ENCODE results near the gene TNFSF15.

TNFSF15 gene

DNA sequence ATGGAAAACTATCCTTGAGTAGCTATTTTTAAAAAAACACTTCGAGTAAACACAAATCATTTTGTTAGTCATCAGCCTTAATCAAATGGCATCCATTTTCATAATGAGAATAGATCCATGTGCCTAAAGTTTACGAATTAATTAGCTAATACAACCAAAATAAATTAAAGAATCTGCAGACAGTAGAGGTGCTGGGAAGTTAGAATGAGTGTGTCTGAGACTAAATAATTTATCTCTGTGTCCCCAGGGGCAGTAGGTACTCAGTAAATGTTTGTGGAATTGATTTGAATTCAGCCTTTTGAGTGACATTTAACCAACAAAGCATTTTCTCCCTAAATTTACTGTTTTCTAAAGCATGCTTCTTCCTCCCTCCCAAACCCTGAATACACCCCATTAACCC lies 18.6 kb downstream of the TNFSF15 start:
- no peak for DNase-seq

DNA sequence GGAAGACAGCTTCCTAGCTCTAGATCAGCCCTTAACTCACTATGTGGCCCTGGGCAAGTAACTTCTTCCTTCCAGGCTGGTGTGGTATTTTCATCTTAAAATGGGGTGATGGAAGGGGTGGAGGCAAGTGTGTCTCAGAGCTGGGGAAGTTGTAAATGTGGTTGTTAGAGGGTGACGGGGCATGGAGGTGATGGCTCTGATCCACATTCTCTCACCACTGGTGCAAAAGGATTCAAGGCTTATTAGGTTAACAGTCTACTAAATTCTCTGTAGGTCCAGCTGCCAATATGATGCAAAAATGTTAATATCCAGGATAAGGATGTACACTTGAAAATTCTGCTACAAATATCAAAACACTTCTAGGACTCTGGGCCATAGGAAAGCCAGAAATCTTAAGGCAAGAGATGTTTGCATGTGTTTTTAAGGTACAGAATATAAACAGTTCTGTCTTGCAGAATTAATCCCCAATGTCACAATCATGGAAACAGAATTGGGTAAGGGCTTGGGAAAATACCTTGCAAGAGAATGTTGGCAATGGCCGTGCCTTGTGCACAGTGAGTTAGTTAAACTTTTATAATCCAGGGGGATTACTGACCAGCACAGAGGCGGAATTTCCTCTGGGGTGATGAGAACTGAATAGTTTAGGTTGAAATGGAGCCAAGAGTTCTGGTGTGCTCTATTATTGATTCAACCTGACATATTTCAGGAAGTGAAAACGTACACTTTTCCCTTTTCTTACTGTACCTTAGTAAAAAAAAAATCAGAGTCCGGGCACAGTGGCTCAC lies 19.8 kb downstream of the TNFSF15 start:
- no peak for DNase-seq

DNA sequence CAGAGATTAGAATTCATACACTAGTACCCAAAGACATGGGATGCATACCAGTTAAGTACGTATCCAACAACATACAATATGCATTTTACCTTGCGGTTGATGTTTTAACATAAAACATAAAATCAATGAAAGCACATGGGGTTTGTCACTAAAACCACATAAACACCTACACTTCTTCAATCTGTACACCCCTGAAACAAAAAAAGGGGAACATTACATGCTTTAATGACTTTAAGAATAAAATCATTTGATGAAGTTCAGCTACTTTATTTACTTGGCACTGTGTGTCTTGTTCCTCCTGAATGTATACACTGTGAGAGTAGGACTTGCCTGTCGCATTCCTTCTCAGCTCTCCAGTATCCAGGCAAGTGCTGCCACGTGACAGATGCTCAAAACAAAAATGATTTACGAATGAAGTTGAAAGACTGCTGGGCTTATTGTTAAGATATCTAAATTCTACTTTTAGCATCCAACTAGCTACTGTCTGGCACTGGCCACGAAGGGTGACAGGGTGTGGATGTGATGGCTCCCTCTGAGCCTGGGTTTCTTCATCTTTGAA lies 21.0 kb downstream of the TNFSF15 start:
- DNase-seq: no peak

DNA sequence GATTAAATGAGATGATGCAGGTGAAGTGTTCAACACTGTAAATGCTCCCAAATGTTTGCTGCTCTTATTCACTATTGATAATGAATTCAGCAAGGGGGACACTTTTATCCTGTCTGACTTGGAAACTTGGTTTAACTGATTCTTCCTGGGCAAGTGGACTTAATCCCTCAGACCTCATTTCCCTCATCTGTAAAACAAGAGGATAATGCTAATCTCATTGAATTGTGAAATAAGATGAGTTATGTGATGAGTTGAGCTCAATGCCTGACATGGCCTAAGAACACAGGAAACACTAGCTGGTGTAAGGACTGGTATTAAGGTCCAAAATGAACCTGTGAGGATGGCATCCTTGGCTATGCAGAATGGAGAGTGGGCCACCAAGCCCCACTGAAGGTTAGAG lies 23.3 kb downstream of the TNFSF15 start:
- DNase-seq: peak; percentile 60

DNA sequence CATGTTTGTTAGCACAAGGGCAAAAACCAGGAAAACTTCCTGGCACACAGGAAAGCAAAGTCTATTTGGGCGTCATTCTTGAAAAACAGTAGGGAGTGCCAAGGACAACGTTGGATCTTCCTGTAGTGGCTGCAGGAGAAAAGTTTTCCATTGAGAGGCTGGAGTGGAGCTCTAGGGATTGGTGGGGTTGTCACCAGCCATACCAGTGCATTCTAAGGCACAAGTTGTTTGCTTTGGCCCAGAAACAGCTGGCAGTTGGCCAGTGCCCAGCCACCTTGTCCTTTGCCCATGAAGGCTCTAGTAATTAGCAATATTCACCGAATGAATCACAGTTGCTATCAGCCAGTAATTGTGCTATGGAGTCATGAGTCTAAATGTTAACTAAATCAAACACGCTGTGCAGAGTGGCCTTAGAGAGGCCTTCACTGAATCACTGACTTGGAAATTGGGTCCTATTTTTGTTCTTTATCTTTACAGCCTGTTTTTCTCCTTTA lies 26.4 kb downstream of the TNFSF15 start:
- DNase-seq: no peak

DNA sequence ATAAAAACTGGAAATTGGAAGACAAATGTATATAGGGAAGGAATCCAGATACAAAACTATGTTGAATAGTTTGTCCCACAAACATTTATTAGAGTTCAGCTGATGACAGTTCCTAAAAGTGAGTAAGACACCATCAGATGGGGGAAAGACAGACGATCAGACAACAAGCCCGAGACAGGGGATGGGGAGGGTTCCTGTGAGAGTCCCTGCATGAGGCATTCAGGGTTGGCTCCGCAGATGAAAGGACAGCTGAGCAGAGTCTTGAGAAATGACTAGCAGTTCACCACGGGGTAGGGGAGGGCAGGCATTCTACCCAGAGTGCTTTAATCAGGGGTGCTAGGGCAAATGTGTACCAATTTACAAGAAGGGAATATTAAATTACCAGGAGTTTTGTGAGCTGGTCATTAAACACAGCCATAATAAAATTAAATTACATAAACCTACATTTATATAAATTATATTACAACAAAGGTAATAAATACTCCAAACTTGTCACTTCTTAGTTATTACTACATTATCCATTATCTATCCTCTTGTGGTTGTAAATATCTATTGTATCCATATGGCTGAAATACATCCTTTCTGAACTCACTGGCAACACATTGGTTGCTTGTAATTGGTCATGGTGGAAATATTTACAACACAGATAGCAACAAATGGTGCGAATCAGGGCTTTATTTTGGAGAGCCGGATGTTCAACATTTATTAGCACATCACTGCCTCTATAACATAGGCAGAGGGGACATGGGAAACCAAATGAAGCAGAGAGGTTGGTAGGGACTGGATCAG lies 27.8 kb downstream of the TNFSF15 start:
- DNase-seq: no peak

DNA sequence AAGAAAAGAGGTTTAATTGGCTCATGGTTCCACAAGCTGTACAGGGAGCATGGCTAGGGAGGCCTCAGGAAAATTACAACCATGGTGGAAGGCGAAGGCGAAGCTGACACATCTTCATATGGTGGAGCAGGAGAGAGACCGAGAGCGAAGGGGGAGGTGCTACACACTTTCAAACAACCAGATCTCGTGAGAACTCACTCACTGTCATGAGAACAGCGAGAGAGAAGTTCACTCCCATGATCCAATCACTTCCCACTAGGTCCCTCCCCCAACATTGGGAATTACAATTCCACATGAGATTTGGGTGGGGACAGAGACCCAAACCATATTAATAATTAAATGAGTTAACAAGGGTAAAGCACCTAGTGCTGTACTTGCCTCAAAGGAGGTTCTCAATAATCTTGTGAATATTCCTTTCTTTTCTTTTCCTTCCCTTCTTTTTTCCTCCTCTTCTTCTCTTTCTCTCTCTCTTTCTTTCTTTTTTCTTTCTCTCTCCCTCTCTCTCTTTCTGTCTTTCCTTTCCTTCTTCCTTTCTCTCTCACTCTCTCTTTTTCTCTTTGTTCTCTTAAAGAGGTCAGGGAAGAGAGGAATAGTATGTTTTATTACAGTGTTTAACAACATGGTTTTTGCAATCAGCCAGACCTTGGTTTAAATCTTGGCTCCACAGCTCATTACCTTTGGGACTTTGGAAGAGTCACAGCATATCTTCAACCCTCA lies 29.0 kb downstream of the TNFSF15 start:
- DNase-seq: no peak

DNA sequence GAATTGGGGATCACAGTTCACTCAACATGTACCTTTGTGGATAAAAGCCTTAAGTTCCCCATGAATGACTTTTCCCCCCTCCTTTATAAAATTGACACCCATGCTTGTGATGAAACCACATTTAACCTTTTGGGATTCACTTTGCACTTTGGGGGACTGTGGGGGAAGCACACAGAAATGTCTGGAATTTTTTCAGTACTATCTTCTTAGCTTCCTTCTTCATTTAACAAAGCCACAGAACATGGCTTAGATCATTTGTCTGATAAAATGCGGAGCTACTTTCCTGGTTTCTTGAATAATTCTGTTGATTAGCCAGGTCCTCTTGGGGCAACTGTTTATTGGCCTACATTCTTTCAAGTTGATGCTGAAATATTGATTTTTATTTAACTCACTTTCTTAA lies 29.9 kb downstream of the TNFSF15 start:
- DNase-seq: no peak

DNA sequence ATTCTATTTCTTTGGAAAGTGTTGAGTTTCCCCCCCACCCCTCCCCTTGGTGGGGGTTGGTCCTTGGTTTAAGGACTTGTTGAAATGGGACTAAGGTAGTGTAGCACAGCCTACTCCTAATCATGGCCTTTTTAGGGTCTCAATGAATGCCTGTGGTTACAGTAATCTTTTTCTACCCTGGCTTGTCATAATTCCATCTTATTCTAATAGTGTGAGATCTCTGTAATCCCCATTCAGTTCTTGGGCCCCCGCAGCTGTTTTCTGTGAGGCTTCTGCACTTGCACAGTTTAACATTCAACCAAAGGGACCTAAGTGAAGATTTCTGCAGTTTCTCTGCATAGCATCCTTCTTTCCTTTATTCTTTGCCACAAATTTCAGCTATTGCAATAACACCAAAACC lies 30.7 kb downstream of the TNFSF15 start:
- DNase-seq: no peak

DNA sequence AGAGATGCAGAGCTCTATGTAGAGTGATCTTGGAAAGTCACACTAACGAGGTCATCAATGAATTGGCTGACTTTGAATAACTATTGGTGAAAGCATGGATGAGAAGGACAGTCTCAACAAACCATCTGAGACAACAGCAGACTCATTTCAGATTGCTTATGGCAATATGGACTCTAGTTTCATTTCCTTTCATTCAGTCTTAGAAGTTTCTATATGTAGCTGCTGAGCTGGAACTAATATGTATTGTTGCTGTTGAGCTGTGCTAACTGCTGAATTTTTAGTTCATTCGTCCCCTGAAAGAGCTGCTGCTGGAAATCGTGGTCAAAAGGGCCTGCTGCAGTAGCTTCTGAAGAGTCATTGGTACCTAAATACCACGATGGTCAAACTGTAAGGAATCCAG lies 31.3 kb downstream of the TNFSF15 start:
- DNase-seq: peak; percentile 62

DNA sequence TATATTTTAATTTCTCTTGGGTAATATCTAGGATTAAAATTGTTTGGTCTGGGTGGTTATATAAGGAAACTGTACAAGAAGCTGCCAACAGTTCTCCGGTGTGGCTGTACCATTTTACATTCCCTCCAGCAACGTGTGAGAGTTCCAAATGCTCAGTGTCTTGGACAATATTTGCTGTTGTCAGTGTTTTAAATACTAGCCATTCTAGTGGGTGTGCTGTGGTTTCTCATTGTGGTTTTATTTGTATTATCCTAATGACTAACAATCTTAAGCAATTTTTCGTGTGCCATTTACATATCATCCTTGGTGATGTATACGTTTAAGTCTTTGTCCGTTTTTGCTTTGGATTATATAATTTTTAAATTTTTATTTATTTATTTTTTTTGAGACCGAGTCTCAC lies 34.0 kb downstream of the TNFSF15 start:
- no peak for DNase-seq

DNA sequence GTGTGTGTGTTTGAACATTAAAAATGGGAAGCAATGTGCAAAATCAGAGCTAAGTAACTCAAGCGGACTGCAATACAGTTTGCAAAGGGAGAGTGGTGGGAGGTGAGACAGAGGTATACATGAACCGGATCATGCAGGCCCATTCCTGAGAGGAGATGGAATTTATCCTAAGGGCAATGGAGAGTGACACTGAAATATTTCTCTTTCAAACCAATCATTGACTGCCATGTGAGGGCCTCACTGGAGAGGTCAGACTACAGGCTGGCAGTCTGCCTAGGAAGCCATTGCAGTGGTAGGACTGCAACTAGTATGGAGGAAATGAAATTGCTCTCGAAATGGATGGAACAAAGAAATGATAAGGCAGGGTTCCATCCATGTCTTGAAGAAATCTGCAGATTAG lies 34.8 kb downstream of the TNFSF15 start:
- no peak for DNase-seq

DNA sequence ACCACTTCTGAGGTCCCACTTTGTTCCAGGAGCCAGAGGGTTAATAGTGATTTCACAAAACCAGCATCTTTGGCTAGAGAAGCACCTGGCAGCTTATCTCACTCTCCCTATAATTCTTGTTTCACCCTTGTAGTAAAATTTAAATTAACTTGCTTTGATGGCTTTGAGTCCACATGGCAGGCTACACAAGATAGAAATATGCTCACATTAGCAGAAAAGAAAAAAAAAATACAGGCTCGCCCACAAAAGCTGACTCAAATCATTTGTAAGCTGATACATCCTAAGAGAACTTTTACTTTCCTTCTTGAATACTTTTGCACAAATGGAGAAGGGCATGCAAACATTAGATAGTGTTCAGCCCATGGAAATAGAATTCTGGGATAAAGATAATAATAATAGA lies 36.2 kb downstream of the TNFSF15 start:
- no peak for DNase-seq

DNA sequence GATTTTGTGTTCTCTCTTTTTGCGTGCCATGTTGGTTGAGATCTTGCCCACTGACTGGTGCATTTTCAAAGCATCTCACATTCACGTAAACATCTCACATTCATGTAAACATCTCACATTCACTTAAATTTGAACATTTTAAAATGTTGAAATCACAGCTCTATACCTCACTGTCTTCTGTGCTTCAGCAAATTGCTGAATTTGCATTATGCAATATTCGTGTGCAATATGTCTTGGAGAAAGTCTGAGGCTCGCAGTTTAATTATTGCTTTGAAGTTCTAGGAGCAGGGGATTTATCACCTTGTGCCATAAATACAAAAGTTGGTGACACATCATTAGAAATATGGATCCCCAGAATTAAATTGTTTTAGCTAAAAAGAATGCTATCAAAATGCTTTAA lies 42.6 kb downstream of the TNFSF15 start:
- DNase-seq: no peak

DNA sequence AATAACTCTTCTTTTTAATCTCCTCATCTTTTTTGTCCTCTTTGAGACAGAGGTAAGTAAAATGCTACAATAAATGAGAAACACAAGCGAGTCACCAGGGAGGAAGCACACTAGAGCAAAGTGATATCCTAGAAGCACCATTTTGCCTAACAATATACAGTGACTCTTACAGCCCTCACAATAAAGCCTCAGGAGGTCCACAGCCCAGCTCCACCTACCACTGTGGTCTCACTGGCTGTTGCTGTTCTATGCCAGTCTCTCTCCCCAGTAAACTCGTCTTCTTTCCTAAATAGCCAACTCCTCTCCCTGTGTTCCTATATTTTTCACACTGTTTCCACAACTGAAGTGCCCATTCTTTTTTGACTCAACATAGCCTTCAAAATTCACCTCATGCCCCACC lies 44.3 kb downstream of the TNFSF15 start:
- no peak for DNase-seq

DNA sequence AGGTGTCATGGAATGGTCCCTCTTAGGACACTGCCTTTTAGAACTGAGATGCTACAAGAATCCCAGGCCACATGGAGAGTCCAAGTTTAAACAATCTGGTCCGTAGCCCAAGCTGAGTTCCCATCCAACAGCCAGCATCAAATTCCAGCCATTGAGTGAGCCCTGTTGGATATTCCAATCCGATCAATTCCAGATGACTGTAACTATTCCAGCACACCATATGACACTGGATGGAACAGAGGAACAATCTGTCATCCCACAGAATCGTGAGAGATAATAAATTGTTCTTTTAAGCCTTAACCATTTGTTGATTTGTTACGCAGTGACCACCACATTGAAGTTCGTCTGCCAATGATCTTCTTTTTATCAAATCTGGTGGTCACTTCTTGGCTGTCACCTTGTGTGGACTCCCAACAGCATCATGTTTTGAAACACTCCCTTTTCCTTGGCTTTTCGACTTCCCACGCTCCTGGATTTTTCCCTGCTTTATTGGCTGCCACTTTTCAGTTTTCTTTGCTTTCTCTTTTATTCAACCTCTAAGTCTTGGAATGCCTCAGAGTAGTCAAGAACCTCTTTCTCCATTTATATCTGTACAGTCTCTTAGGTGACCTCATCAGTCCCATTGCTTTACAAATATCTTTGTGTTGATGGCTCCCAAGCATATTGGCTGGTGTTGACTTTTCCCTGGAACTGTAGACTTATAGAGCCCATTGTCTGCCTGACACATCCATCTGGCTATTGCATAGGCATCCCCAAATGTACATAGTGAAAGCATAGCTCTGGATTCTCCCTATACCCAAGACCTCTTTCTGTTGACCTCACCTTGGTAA lies 46.1 kb downstream of the TNFSF15 start:
- DNase-seq: no peak

DNA sequence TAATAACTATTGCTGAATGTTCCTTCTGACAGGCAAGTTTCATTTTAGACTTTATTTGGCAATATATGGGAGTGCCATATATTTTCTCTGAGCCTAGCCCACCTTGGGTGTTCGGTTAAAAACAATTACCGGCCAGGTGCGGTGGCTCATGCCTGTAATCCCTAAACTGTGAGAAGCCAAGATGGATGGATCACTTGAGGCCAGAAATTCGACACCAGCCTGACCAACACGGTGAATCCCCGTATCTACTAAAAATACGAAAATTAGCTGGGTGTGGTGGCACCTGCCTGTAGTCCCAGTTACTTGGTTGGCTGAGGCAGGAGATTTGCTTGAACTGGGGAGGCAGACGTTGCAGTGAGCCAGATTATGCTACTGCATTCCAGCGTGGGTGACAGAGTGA lies 47.9 kb downstream of the TNFSF15 start:
- no peak for DNase-seq

DNA sequence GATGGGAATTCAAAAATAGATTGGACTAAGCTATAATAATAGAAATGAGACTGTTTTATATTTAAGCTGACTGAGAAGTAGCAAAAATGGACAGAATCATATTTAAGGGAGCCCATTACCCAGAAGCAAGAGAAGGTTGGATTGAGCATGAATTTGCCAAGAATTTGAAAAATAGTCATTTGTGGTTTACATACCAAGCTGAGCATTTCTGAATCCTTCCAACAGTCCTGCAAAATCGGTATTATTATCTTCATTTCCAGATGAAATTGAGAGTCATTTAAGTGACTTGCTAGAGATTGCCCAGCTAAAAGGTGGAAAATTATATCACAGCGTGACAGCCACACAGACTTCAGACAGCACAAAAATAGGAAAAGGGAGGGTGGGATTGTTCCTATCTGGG lies 48.4 kb downstream of the TNFSF15 start:
- no peak for DNase-seq

DNA sequence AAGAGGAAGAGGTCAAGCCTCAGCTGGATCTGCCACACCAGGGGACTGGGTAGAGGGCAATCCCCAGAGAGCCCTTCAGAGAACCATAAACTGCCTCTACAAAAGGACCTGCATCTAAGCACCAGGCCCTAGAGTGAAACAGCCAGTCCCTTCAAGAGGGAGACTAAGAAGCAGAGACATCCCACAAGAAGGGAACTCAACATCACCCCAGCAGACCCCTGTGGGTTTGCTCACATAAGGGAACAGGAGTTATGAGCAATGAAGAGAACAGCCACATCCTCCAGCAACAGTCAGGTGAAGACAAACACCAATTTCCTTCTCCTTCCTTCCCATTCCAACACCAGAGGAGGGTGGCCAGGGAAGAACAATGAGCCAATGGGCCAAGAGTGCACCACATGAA lies 48.9 kb downstream of the TNFSF15 start:
- no peak for DNase-seq

DNA sequence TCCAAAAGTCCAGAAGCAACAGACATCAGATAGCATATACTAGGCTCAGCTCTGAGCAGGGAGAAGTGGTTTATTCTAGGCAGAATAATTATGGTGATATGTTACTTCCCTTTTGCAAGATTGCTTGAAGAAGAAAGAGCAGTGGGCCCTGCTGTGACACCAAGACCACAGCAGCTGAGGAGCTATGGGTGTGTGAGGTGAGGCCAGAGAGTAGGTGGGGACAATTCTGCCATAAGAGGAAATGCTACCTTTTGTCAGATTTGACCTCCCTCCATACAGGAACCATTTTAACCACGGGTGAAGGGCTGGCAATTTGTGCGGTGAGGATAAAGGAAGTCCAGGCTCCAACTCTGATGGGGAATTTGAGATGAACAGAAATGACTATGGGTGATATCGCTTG lies 51.3 kb downstream of the TNFSF15 start:
- peak; percentile 79 for DNase-seq

DNA sequence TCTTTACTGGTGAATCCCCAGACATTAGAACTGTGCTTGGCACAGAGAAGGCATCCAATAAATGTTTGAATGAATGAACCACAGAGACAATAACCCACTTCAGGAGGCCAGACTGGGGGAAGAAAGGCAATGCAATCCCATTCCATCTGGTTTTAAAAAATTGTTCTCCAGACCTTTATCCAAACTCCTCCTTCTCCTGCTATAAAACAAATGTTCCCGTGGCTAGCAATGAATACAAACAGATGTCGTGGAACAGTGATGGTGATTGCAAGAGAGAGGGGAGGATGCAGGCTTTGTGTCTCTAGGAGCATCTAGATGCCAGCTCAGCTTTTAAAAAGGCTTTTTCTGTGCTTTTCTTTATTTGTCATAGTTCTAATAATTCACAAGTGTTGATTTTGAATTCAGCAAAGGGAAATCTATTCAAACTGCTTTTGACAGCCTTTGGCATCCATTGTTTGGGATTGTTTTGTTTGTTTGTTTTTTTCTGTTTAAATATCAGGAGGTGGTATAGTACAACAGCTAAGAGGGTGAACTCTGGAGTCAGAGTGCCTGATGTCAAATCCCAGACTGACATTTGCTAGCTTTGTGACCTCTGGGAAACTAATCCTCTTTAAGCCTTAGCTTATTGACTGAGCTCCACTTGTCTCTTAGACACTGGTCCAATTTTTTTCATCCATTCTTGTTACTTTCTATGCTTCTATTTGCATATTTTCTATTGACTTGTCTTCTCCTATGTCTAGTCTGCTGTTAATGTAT lies 59.1 kb downstream of the TNFSF15 start:
- DNase-seq: no peak

Data from MV-4-11 (cell line).